Mucosa of gallbladder (tissue), 1 donor: ENCODE measurements around the gene FAM9C. TPM values are rescaled to one million over a fixed set of nuclear protein-coding genes. Genes with fewer than 3 reads are reported as not detected.
"Not testable (repeated sequence)": the region's sequence is repeated elsewhere in the genome, so short reads cannot be mapped to it uniquely, and the experiment has no call there.

ENCODE experiments used
- DNase-seq: peaks from one replicate; pipeline ENCODE4 v3.0.0-alpha.2; 2020; ENCODE audit warnings: low spot score
- total RNA-seq: library from RNA; stranded (reverse); gene quantifications from one replicate; pipeline ENCODE4 v1.2.1, GENCODE V29; 2021
- donor health status: DM: no; HTN: no; CAD: no.

FAM9C gene
- not detected for total RNA-seq

DNA sequence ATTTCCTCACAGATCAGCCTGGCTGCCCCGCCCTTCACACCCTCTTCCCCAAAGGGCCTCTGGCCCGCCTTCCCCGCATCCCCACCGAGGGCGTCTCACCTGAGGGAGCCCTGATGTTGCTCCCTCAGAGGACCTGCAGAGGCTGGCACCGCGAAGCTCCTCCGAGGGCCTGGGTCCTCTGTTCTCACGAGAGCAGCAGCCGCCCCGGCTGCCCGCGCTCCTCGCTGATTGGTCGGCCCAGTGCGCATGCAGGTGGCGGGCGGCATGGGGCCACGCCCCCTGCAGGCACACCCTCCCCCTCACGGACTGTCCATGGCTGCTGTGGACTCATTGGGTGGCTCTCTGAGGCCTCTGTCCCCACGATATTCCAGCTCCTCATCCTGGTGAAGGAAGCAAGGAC is at the start of gene FAM9C:
FAM9C (minus strand) TSS at position 180 of the 400 bp plus-strand sequence. CDS start 831 bp downstream, outside the sequence.
- no peak for DNase-seq

DNA sequence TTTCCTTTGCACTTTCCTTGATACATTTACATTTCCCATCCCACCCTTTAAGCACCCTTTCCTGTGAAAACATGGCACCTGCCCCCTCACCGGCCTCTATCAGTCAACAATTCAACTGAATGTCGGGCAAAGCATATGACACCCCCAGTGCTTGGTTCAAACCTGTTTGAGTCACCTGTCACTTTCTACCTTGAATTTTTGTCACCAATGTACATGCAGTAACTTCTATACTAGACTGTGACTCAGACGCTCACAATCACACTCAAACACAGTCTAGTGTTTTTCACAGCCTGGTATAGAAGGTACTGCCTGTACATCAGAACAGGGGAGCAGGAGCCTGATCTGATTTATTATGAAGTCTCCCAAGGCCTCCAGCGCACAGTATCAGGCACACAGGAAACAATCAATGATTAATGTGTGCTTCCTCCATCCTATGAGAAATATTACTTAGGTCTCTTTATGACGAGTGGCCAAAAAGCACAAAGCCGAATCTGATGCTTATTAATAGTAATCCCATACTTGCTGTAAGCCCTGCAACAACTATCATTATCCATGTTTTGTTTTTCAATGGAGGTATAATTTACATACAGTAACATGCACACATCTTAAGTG is 49.2 kb upstream of the FAM9C start:
- DNase-seq: no peak

DNA sequence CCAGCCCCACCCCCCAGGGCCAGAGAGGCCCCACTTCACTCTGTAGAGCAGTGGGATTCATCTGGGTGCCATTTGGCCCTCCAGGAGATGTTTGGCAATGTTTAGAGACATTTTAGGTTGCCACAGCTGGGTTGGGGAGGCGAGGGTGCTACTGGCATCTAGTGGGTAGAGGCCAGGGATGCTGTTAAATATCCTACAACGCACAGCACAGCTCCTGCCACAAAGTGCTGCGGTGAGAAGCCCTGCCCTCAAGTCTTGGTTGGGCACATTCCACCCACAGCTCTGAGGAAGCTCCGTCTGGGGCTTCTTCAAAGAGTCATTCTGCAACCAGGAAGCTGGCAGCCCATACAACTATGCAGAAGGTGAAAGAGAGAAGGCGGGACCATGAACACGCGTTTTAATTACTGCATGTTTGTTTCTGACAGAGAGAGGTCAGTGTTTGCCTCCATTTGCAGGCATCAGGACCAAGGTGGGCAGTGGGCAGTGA is 48.1 kb upstream of the FAM9C start:
- peak; percentile 50 for DNase-seq

DNA sequence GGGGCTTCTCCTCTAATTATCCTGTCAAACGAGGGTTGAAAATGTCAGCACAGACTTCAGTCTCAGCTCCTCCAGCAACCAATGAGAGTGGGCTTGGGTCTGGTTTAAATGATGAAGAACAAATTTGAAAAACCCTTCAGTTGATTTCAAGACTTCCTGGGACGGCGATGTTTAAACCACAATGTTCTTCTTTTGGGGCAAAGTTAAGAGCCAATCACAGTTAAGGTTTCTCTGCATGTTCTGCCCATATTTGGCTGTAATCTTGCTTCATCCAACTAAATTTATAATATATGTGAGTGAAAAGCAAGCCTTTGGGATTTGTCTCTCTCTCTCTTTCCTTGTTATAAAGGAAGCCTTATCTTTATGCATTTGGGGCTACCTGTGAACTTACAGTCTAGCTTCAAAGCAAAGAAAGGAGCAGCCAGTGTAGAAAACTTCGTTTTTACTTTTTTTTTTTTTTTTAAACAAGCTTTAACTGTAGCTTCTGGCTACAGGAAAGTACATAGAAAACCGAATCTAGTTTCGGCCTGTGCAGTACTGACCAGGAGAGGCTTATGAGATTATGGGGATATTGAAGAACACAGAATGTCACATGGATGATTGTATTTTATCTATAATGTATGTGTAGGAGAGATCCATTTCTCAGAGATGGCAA is 46.8 kb upstream of the FAM9C start:
- no peak for DNase-seq

DNA sequence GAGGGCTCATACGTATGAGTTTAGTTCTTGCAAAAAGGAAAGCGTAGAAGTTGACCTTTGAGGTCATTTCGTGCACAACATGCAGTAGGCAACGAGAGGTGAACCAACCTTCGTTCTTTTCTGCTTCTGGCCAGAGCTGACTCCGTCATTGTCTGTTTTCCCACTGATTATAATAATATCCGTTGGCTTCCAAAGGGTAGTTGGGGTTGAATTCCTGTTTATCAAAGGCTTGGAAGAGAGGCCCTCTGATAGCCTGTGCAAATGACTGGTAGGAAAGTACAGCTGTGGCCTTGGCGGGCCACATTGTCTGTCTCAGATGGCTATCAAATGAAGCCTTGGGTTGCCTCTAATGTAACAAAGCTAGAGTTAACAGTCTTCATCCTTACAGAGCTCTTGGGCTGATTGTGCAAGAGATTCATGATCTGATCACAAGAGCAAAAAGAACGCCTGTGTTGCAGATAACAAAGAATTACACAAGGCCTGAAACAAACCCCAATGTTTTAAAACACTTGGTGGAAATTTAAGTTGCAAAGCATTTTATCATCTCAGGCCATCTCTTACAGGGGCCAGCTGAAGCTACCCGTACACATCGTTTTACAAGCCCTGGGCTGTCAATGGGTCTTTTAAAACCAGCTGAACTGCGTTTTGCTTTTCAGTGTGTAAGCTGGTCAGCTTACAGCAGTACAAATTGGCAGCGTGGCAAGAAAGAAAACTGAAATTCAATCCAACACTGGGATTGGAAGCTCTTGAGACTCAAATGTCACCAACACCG is 46.1 kb upstream of the FAM9C start:
- DNase-seq: no peak

DNA sequence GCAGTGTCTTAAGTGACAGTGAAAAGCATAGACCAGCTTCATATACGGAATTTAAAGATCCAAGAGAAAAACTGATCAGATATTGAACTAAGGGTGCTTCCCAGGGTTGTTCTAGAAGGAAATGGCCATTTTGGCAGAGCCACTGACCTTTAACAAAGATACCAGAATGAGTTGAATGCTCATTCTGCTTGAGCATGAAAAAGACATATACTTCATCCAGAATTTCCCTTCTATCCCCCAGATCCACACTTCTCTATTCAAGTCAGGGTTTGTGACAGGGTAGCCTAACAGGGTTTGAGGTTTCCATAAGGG is 45.6 kb upstream of the FAM9C start:
- no peak for DNase-seq

DNA sequence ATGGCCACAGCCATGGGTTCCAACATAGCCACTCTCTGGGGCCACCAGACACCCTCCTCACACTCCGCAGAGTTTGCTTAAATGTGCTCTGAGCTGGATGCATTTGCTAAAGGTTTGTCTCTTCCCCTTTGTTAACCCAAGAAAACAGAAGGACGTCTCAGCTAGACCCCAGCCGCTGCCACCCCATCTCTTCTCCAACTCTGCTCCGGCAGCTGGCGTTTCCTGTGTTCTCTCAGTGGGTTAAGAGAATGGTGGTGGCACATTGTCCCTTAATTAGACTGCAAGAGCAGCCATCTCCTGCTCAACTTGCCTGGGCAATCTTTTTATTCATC is 43.7 kb upstream of the FAM9C start:
- DNase-seq: no peak

DNA sequence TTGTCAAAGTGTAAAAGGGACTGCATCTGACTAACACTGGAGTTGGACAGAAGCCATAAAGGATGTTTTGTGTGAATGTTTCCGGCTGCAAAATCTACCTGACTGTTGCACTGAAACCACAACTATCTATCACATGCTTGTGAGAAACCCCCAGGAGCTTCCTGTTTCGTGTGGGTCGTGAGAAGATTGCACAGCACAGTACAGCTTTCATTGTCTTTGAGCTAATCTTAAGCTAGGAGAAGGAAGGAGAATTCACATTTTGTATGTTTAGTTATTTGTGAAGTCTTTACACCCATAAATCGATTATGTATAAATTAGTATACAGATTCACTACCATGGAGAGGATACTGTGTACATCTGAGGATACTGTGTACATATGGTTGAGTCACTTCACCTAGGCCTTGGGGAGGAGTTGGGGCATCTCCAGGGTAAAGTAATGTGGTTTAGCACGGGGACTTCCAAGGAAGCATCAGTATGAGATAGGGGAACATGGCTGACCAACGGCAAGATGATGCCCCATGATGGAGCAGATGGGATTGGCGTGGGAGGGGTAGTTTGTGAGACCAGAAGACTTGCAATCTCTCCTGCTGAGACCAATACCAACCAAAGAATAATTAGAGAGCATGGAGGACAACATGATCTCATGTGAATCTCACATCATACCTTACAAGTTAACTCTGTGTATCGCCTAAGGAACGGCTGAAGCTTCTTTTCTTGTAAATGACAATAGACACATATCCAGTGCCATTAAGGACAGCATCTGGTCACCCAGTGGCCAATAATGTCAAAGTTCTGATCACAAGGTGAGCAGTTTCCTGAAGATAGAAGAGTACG is 43.1 kb upstream of the FAM9C start:
- DNase-seq: peak; percentile 32

DNA sequence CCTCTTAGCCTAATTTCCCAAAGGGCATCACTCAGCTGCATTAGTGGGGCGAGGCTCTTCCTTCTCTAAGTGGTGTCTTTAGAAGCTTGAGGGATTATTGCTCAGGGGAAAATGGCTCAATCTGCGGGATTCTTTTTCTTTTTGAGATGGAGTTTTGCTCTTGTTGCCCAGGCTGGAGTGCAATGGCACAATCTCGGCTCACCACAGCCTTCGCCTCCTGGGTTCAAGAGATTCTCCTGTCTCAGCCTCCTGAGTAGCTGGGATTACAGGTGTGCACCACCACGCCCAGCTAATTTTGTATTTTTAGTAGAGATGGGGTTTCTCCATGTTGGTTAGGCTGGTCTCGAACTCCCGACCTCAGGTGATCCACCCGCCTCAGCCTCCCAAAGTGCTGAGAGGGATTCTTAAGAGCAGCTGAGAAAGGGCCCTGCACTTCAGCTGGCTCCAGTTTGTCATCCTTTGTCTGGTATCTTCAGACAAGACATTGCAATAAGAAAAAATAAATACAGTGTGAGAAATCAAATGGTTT is 42.4 kb upstream of the FAM9C start:
- DNase-seq: not testable (repeated sequence)

DNA sequence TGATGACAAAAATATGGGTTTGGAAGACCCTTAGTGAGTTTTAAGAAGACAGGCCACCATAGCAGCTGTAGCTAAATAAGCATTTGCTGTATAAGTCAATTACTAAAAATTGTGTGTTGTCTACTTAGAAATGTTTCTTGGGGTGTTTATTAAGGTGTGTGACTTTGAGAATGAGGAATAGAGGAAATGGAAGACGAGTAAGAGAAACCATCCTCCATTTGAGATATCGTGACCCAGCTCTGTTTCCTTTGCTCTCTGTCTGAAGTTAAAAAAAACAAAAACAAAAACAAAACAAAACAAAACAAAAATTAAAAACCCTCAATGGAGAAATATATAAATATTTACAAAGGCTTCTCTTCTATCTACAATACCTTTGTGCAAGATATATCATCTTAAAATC is 41.7 kb upstream of the FAM9C start:
- DNase-seq: no peak

DNA sequence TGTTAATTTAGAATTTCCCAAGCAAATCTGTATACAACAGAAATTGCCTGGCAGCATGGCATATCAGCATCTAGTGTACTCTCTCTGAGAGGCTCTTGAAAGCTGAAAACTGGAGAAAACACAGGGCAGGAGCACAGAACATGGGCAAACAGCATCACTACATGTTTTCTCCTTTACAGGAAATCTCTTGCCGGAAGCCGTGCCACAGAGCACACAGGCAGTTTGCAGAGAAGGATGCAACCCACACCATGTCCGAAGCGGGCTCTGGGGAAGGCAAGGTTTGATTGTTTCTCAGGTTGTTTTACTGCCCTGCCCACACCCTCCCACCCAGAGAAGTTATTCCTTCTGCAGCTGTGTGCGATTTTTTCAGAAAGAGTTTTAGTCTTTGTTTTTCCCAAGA is 41.1 kb upstream of the FAM9C start:
- DNase-seq: no peak

DNA sequence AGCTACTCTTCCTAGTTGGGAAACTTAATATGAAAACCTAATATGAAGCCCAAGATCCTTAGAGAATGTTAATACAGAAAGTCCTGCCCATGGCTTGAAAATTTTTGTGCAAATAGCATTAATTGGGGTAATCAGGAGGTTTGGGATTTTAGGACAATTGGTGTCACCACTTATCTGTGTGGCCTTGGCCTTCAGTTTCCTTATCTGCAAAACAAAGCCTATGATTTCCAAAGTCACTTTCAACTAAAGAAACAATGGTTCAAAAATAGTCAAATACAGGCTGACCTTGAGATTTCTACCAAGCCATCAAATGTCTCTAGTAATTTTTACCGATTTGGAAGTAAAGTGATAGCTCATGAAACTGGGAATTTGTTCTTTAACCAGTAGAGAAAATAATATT is 40.2 kb upstream of the FAM9C start:
- no peak for DNase-seq

DNA sequence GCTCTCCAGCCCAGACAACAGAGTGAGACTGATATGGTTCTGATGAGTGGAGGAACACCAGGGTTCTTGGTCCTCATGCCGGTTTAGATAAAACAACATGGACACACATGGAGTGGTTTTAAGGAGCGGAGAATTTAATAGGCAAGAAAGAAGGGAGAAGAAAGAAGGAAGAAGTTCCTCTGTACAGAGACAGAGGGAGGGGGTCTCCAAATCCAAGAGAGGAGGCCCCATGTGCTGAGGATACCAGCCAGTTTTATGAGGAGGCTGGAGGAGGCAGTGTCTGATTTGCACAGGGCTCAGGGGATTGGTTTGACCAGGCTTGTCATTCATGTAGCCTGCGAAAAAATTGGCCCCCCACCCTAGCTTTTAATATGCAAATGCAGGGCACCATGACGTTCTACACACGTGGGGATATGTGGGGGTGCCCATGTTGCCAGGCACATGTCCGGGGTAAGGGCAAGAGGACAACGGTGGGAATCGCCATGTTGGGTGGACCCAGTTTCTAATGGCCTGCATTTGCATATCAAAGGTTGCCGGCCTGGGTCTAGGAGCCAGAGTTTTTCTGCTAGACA is 39.4 kb upstream of the FAM9C start:
- DNase-seq: not testable (repeated sequence)

DNA sequence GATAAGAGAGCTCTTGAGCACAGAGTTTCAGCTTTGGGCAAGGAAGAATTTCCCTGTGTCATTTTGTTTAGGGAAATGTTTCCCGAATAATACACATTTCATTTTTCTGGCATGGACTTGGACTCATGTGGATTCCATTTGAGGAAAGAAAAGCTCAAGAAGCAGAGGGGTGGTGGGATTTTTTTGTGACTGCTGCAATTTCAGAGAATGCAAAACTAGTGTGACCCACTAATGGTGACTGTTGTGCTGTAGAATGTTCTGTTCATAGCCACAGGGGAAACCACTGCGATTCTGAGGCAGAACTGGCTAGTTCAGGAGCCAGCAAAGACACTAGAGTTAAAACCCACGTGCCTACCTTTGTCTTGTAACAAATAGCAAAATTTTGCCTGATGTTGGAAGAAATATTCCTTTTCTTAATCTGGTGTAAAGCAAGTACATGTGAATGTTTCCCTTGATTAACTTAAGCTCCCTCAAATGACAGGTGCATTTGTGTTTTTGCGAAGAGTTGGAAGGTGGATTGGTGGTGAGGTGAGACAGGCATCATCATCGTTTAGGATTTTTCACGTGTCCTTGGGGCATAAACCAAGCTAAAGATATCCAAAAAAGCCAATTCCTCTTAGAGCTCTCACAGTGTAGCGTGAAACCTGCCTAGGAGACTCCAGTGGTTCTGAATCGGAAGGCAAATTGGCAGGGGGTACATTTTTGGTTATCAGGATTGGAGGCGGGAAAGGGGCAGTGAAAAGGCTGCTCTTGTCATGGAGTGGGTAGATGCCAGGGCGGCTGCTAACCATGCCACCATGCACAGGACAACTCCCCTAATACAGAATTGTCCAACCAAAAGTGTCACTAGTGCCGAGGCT is 38.0 kb upstream of the FAM9C start:
- no peak for DNase-seq

DNA sequence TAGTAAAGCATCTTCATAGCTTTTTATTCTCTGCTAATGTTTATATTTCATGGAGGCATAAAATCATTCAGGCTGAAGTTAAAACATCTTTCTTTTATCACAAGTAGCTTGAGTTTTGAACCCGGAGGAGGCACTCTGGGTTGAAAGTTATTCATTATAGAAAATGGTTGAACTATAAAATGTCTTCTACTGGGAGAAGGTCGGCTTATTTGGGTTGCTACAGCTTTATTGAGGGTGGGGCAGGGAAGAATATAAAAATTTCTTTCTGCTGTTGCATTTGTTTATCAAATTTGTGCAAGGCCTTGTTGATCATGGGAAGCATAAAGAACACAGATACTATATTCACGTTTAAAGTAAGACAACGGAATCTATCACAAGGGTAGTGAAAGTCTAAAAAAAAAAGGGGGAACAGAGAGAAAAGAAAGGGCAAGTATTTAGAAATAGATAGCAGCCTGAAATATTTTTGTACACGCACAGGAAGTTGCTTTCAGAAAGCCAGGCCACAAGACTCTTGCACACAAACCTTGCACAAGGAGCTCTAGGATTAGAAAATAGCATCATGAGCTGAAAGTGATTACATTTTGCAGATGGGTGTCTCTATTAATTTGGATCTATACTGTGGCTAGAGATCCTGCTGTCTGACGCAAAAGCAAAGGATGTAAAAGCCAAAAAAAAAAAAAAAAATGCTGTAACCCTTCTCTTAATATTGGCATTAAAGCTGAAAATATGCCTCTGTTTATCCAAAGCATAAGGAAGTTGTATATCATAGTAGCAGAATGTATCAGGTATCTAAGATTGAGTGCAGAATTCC is 37.2 kb upstream of the FAM9C start:
- no peak for DNase-seq

DNA sequence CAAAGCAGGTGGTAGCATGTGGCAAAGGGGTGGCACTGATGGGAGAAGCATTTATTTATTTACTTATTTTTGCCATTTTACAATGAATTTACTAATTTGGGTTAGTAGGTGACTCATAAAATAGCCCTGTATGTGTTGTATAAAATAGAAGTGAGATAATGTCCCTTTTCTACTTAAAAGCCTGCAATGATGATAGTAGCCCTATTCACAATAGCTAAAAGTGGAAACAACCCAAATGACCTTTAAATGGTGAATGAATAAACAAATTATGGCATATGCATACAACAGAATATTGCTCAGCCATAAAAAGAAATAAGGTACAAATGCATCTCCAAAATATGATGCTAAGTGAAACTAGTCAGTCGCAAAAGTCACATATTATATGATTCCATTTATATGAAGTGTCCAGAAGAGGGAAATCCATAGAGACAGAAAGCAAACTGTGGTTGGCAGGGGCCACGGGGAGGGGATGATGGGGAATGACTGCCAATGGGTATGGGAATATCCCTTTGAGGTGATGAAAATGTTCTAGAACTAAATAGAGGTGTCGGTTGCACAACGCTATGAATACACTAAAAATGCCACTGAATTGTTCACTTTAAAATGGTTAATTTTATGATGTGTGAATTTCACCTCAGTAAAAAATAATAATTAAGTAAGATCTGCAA is 35.8 kb upstream of the FAM9C start:
- no peak for DNase-seq

DNA sequence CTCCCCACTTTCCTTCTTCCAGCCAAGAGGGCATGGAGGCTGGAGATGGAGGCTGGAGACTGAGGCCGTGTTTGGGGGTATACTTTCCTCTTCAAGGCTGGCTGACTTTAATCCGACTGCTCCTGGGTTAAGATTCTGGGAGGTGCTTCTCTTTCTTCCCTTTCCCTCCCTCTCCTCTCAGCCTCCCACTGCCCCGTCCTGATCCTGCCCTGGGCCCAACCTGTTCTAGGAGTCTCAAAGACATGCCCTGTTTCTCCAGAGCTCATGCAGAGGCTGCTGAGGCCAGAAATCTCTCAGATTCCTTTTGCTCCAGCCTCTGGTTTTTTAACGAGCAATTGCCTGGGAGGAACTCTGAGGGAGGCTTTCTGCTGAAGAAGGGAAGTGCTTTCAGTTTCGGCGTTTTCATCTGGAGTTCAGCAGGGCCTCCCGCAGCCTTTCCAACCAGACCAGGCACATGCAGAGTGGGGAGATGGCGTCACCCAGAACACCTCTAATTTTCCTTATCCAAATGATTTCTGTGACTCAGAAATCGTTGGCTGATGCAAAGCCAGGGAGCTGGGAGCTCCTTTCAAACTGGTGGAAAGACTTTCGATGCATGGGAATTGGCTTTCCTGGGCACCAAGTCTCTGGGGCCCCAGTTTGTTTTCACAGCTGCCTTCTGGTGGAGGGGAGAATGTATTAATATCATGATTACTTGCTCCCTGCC is 34.5 kb upstream of the FAM9C start:
- peak; percentile 18 for DNase-seq

DNA sequence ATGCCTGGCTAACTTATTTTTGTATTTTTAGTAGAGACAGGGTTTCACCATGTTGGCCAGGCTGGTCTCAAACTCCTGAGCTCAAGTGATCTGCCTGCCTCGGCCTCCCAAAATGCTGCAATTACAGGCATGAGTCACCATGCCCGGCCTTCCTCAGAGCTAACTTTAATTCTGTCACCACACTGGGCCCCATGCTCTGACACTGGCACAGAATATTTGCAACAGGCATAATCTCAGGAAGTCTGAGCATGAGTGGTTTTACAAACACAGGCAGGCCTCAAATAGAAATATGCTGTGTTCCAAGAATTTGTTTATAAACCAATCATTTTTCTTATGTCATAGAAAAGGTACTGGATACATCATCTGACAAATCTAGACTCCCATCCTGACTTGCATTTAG is 32.7 kb upstream of the FAM9C start:
- DNase-seq: no peak
